Heart right ventricle (tissue), 16 donors: ENCODE results near the gene CIBAR2. TPM values are rescaled to one million over a fixed set of nuclear protein-coding genes. Genes with fewer than 3 reads are reported as not detected.

Experiments
- ATAC-seq, 8 donors: fragments of 200-7000 bp; cut with Tn5 transposase; one replicate each; pipeline ENCODE4 v1.9.1; 2020; ENCODE audit warnings: mild to moderate bottlenecking in 8 of 8, moderate library complexity in 8 of 8, moderate number of reproducible peaks in 1 of 8
- DNase-seq, 2 donors: peaks; one replicate each; pipeline ENCODE4 v3.0.0-alpha.2; 2020
- H3K27ac ChIP-seq, 10 donors: fragments of 200-600 bp; sonication (generic) in 2 of 10; one replicate each; pipeline versions ENCODE4 v1.5.0 to v1.8.0; 2020 to 2022; ENCODE audit warnings: mild to moderate bottlenecking in 3 of 10
- H3K27me3 ChIP-seq, 7 donors: fragments of 200-600 bp; one replicate each; pipeline ENCODE4 v1.8.0; 2021 to 2022; ENCODE audit warnings: mild to moderate bottlenecking in 2 of 7
- H3K36me3 ChIP-seq, 9 donors: fragments of 200-600 bp; sonication (generic) in 1 of 9; one replicate each; pipeline versions ENCODE4 v1.5.0 to v1.8.0; 2020 to 2022; ENCODE audit warnings: mild to moderate bottlenecking in 2 of 9
- H3K4me1 ChIP-seq, 9 donors: fragments of 200-600 bp; sonication (generic) in 1 of 9; one replicate each; pipeline versions ENCODE4 v1.5.0 to v1.8.0; 2020 to 2022; ENCODE audit warnings: mild to moderate bottlenecking in 4 of 9
- H3K4me3 ChIP-seq, 10 donors: fragments of 200-600 bp; sonication (generic) in 2 of 10; one replicate each; pipeline versions ENCODE4 v1.5.0 to v1.8.0; 2020 to 2022; ENCODE audit warnings: mild to moderate bottlenecking in 7 of 10, moderate library complexity in 2 of 10
- H3K9me3 ChIP-seq, 11 donors: fragments of 200-600 bp in 10 of 11; sonication (generic) in 2 of 11; one replicate each; pipeline versions ENCODE4 v1.5.0 to v1.8.0; 2013 to 2022; ENCODE audit warnings: mild to moderate bottlenecking in 2 of 11, control low read depth in 1 of 11, moderate library complexity in 1 of 11
- CTCF ChIP-seq, 9 donors: fragments of 200-600 bp; sonication (generic) in 2 of 9; IDR thresholded peaks; one replicate each; pipeline versions ENCODE4 v1.5.0 to v1.8.0; 2021 to 2022; ENCODE audit warnings: antibody characterized with exemption in 9 of 9, mild to moderate bottlenecking in 5 of 9, moderate library complexity in 1 of 9
- WGBS, 2 donors: extraction: QIAGEN DNeasy Blood & Tissue Kit; methylation state at CpG; one replicate each; pipeline ENCODE4 v1.1.7; 2013; ENCODE audit warnings: inconsistent platforms in 1 of 2; 5-methylcytosine and 5-hydroxymethylcytosine counted together
- intact Hi-C, 10 donors: fragments of 100-400 bp; cut with DNase I; formaldehyde crosslinking; loops; one replicate each; pipeline versions ENCODE4 v1.11.1 to v1.14.2; 2022
- polyA plus RNA-seq, 2 donors: library from polyadenylated mRNA; stranded (reverse); fragments of 200-250 nt; gene quantifications; one replicate each; pipeline ENCODE4 v1.2.3, GENCODE V29; 2013
- total RNA-seq, 10 donors: library from RNA; stranded (reverse); fragmentation: NEBNext Ultra II Directional in 3 of 10; extraction: Animal tissue kit (Norgen Biotek cat#: 25700) in 3 of 10; gene quantifications; one replicate each; pipeline versions ENCODE4 v1.2.1 to v1.2.4, GENCODE V29; 2021 to 2023
- donor health status: Arrhythmogenic right ventricular cardiomyopathy.
- donor health status: ischemic (EF 13 %, LVEDD 7.1; RV severe dilation, severe dysfunction).
- donor health status: healthy with polysubstance abuse.
- donor health status: DM: no; HTN: yes; CAD: no.
- donor health status: DM: no; HTN: no; CAD: no.
- donor health status: ischemic (EF 25% LVEDD 6.9; RV normal size, moderate dysfunction).
- donor health status: ischemic (EF 25% LVEDD 5.7; RV mildly dilated, moderate dysfunction).
- donor health status: healthy.
- donor health status: DM: yes; HTN: yes; CAD: no.
- donor health status: Ischemic cardiomyopathy.
- donor health status: ischemic (EF 35%, LVEDD 5.7; RV mildly dilated, moderate dysfunction).
- donor health status: nonischemic (EF 11% LVEDD 7.7; RV severe dilation, severe dysfunction).
- donor health status: DM: yes; HTN: yes; CAD: no.
- donor health status: PGD.
- donor health status: ischemic (EF 29% LVEDD 5.4; RV normal size, mild dysfunction).
- donor health status: nonischemic (EF 23%, LVEDD 6.1; RV moderate dilation, normal function).

Gene CIBAR2
- total and polyA plus RNA-seq, 12 donors: not detected

DNA sequence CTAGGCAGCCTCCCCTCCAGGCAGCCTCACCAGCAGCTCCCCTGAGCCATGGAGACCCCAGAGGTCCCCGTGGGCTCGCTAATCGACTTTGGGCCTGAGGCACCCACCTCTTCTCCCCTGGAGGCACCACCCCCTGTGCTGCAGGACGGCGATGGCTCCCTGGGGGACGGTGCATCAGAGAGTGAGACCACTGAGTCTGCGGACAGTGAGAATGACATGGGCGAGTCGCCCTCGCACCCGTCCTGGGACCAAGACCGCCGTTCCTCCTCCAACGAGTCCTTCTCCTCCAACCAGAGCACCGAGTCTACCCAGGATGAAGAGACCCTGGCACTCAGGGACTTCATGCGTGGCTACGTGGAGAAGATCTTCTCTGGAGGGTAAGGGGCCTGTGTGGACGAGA is 45.2 kb downstream of the CIBAR2 start:
- WGBS, 2 donors: 96% methylated on average over 18 of the region's 18 CpGs
- no peak overlapping the region for H3K27ac ChIP-seq
- TF ChIP-seq CTCF (IDR thresholded peaks at IDR 0.05): no peak
- no peak for DNase-seq
- no peak overlapping the region for H3K4me3 ChIP-seq
- intact Hi-C loops: no loop called here
- H3K27me3 ChIP-seq: no peaks in the 10 kb centered on the region
- ATAC-seq: no peak
- H3K9me3 ChIP-seq: no peaks in the 10 kb centered on the region
- peaks cover 0 to 48% (median 10%) of the 10 kb centered on the region in 9 donors for H3K36me3 ChIP-seq
- peaks cover 0 to 18% (median 0%) of the 10 kb centered on the region in 9 donors for H3K4me1 ChIP-seq

DNA sequence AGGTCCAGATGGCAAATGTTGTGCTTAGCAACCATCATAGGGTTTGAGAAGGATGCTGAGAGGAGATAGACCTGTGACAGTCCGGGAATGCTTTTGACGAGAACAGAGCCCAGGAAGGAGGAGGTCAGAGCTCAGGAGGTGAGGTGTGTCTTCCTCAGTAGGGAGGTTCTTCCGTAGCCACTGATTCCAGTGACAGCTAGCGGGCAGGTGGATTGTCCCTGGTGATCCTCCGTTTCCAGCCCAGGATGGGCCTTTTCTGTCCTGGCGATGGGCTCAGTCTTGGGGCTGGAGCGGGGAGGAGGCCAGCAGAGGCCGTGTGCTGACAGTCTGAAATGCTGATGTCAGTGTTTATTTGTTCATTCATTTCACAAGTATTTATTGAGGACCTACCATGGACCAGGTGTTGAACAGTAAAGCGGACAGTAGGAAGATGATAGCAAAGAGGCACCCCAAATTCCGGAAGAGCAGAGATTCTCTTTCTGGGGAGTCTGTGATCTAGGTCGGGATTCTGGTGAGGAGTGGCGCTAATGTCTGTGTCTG is 45.9 kb downstream of the CIBAR2 start:
- 90 to 96% methylated on average over 12 of the region's 12 CpGs for WGBS, 2 donors
- Histone ChIP-seq H3K9me3 (no peaks in the 10 kb centered on the region), H3K4me3 (no peak overlapping the region), H3K27ac (no peak overlapping the region), H3K4me1 (peaks cover 0 to 21% (median 0%) of the 10 kb centered on the region in 9 donors), H3K36me3 (peaks cover 0 to 48% (median 10%) of the 10 kb centered on the region in 9 donors), H3K27me3 (no peaks in the 10 kb centered on the region)
- no peak for TF ChIP-seq CTCF (IDR thresholded peaks at IDR 0.05)
- intact Hi-C loops: no loop called here
- DNase-seq: no peak
- ATAC-seq: no peak

GRCh38 chr16:85065099-85065498 is 47.2 kb downstream of the CIBAR2 start:
- WGBS, 2 donors: 93 to 96% methylated on average over 13 of the region's 13 CpGs
- ATAC-seq (no peak), DNase-seq (no peak)
- H3K36me3 ChIP-seq: peaks cover 0 to 36% (median 10%) of the 10 kb centered on the region in 9 donors
- intact Hi-C loops: no loop called here
- no peaks in the 10 kb centered on the region for H3K27me3 ChIP-seq
- H3K4me1 ChIP-seq: peaks cover 0 to 27% (median 0%) of the 10 kb centered on the region in 9 donors
- TF ChIP-seq CTCF (IDR thresholded peaks at IDR 0.05): no peak
- H3K4me3 ChIP-seq: no peak overlapping the region
- no peak overlapping the region for H3K27ac ChIP-seq
- no peaks in the 10 kb centered on the region for H3K9me3 ChIP-seq

DNA sequence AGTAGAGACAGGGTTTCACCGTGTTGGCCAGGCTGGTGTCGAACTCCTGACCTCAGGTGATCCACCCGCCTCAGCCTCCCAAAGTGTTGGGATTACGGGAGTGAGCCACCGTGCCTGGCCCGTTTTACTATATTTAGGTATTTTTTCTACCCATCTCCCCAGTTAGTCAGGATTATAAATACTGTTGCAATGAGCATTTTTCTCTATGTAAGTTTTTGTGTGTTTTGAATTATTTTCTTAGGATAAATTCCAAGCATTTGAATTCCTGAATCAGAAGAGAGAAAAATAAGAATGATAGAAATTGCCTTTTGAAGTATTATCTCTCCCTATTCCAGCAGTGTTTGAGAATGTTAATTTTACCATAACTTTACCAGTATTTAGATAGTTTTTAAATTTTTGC is 48.1 kb downstream of the CIBAR2 start:
- intact Hi-C loops: no loop called here
- no peak overlapping the region for H3K4me3 ChIP-seq
- WGBS, 2 donors: 93 to 95% methylated on average over 6 of the region's 6 CpGs
- TF ChIP-seq CTCF (IDR thresholded peaks at IDR 0.05): no peak
- peaks cover 0 to 29% (median 10%) of the 10 kb centered on the region in 9 donors for H3K36me3 ChIP-seq
- H3K27ac ChIP-seq: peak overlapping the region in 1 of 10 donors; percentile 71
- no peaks in the 10 kb centered on the region for H3K27me3 ChIP-seq
- H3K4me1 ChIP-seq: peaks cover 0 to 27% (median 0%) of the 10 kb centered on the region in 9 donors
- no peaks in the 10 kb centered on the region for H3K9me3 ChIP-seq
- ATAC-seq (no peak), DNase-seq (no peak)
